Chondrocyte (in vitro differentiated cells): Measurements from ENCODE around the gene LIMS1. TPM values are rescaled to one million over a fixed set of nuclear protein-coding genes. Genes with fewer than 3 reads are reported as not detected.
A peak's percentile ranks its signal among the peaks of the same experiment; 100 is the strongest.

Experiments used
- DNase-seq: peaks from one replicate; pipeline ENCODE4 v3.0.0; 2021; ENCODE audit warnings: mixed read lengths, low spot score
- H3K27ac Mint-ChIP-seq: one replicate; pipeline ENCODE4 v1.8.0; 2021; ENCODE audit warnings: mild to moderate bottlenecking, moderate library complexity, mixed read lengths; ENCODE audit not compliant: unreplicated experiment
- H3K27me3 Mint-ChIP-seq: 2 replicates; pipeline ENCODE4 v1.8.0; 2021; ENCODE audit warnings: low read depth, mixed read lengths
- H3K36me3 Mint-ChIP-seq: 2 replicates; pipeline ENCODE4 v1.8.0; 2021; ENCODE audit warnings: low read depth, mixed read lengths
- H3K4me1 Mint-ChIP-seq: 2 replicates; pipeline ENCODE4 v1.8.0; 2021; ENCODE audit warnings: low read depth, mild to moderate bottlenecking, mixed read lengths
- H3K4me3 Mint-ChIP-seq: one replicate; pipeline ENCODE4 v1.8.0; 2021; ENCODE audit warnings: mild to moderate bottlenecking, moderate library complexity, mixed read lengths; ENCODE audit not compliant: unreplicated experiment
- H3K9me3 Mint-ChIP-seq: 2 replicates; pipeline ENCODE4 v1.8.0; 2021; ENCODE audit warnings: low read depth, mixed read lengths
- CTCF ChIP-seq: fragments of 200-600 bp; sonication (generic); IDR thresholded peaks from 2 replicates; pipeline ENCODE4 v1.5.0; 2021; ENCODE audit warnings: antibody characterized with exemption, mild to moderate bottlenecking, moderate library complexity
- total RNA-seq: library from RNA; stranded (reverse); gene quantifications from 3 replicates; pipeline ENCODE4 v1.2.1, GENCODE V29; 2021

LIMS1 gene
- total RNA-seq, 1 donor from 2014 or later: 145 TPM

- TF ChIP-seq CTCF: no peak
- Mint-ChIP-seq H3K4me3 (no peak overlapping the region), H3K27ac (no peak overlapping the region)
Measured at GRCh38 chr2:108560895-108561530, 26.7 kb downstream of the LIMS1 start.

GRCh38 chr2:108562274-108562673, 28.0 kb downstream of the LIMS1 start:
- no peak for TF ChIP-seq CTCF
- Mint-ChIP-seq H3K4me3 (no peak overlapping the region), H3K4me1 (peaks cover 57% of the 10 kb centered on the region), H3K9me3 (peaks cover 6% of the 10 kb centered on the region), H3K27ac (peak overlapping the region; percentile 36), H3K36me3 (peaks cover 7% of the 10 kb centered on the region), H3K27me3 (no peaks in the 10 kb centered on the region)
- no peak for DNase-seq

More at GRCh38 chr2:108560895-108561530, 26.7 kb downstream of the LIMS1 start:
- Mint-ChIP-seq H3K9me3 (peaks cover 6% of the 10 kb centered on the region), H3K36me3 (peaks cover 7% of the 10 kb centered on the region), H3K4me1 (peaks cover 63% of the 10 kb centered on the region), H3K27me3 (no peaks in the 10 kb centered on the region)
- DNase-seq: no peak

DNA sequence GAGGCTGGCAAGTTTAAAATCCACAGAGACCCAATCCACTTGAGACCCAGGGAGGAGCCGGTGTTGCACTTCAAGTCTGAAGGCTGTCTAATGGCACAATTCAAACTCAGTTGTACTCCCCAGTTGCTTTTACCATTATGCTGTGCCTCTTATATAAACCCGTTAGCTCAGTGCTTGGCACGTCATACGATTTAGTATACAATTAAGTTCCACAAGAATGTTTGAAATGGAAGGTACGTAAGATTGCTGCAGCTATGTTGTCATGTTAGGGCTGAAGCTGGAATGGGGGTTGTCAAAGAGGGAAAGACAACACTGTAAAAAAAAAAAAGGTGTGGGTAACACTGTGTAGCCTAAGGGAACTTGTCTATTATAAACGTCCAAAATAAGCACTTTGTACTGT, 30.2 kb downstream of the LIMS1 start:
- Mint-ChIP-seq H3K36me3 (peaks cover 7% of the 10 kb centered on the region), H3K4me3 (no peak overlapping the region), H3K4me1 (peaks cover 65% of the 10 kb centered on the region), H3K9me3 (peaks cover 6% of the 10 kb centered on the region), H3K27me3 (no peaks in the 10 kb centered on the region), H3K27ac (peak overlapping the region; percentile 0)
- TF ChIP-seq CTCF: no peak
- DNase-seq: no peak

DNA sequence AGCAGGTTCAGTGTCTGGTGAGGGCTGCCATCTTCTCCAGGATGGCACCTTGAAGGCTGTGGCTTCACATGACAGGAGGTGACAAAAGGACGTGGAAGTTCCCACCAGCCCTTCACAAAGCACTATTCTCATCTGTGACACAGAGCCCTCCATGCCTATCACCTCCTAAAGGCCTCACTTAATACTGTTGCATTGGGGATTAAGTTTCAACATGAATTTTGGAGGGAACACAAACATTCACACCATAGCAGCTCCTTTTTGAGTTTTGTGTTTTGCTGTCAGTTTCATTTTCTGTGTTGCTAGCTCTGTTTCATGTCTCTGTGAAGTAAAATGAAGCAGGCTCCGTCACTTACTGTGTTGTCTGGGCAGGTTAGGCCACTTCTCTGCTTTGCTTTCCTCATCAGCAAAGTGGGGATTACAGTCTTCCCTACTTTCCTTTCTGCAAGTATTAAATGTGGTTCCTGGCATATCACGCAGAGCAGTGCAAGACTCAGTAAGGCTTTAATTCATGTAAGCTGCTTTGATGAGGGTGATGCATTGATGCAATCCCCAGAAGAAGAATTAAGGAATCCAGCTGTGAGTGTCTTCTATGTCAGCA, 31.6 kb downstream of the LIMS1 start:
- no peaks in the 10 kb centered on the region for H3K27me3 Mint-ChIP-seq
- H3K4me1 Mint-ChIP-seq: peaks cover 59% of the 10 kb centered on the region
- peaks cover 7% of the 10 kb centered on the region for H3K36me3 Mint-ChIP-seq
- TF ChIP-seq CTCF: no peak
- no peak for DNase-seq
- no peak overlapping the region for H3K4me3 Mint-ChIP-seq
- peaks cover 6% of the 10 kb centered on the region for H3K9me3 Mint-ChIP-seq
- H3K27ac Mint-ChIP-seq: peak overlapping the region; percentile 27

DNA sequence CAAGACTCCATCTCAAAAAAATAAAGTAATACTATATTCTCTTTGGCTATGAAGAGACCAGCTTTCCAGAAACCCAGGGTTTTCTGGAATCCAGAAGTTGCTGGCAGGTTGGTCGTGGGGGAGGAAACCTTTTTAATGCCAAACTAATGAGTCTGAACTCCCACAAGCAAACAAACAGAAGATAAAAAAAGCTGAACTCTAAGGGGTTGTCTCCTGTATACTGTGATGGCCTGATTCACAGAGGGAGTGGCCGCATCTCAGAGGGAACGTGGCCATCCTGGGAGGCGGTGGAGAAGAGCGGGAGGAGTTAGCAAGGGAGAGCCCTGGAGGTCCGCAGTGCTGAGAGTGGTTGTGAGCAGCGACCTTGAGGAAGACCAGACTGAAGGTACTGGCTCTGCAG, 36.1 kb downstream of the LIMS1 start:
- DNase-seq: no peak
- TF ChIP-seq CTCF: no peak
- Mint-ChIP-seq H3K27ac (peak overlapping the region; percentile 95), H3K4me3 (no peak overlapping the region), H3K4me1 (peaks cover 77% of the 10 kb centered on the region), H3K9me3 (no peaks in the 10 kb centered on the region), H3K36me3 (no peaks in the 10 kb centered on the region), H3K27me3 (no peaks in the 10 kb centered on the region)
